Large intestine (tissue), 3 donors: ENCODE data around the gene TBC1D2. TPM values are rescaled to one million over a fixed set of nuclear protein-coding genes. Genes with fewer than 3 reads are reported as not detected.
"Not testable (repeated sequence)": the region's sequence is repeated elsewhere in the genome, so short reads cannot be mapped to it uniquely, and the experiment has no call there.

ENCODE experiments used
- DNase-seq, 2 donors: peaks; one replicate each; pipeline versions ENCODE4 v3.0.0 to v3.0.0-alpha.2; 2013
- H3K27ac ChIP-seq: one replicate; pipeline ENCODE4 v1.5.1; 2013; ENCODE audit warnings: low read length
- H3K27me3 ChIP-seq: 2 replicates; pipeline ENCODE4 v1.6.1; 2013; ENCODE audit warnings: low read length; ENCODE audit not compliant: control insufficient read depth, insufficient read depth
- H3K36me3 ChIP-seq: 2 replicates; pipeline ENCODE4 v1.6.1; 2013; ENCODE audit warnings: low read length; ENCODE audit not compliant: control insufficient read depth, insufficient read depth
- H3K4me1 ChIP-seq: one replicate; pipeline ENCODE4 v1.6.1; 2013; ENCODE audit warnings: low read length; ENCODE audit not compliant: control insufficient read depth, insufficient read depth
- H3K4me3 ChIP-seq: one replicate; pipeline ENCODE4 v1.5.1; 2013; ENCODE audit warnings: low read length
- H3K9me3 ChIP-seq: one replicate; pipeline ENCODE4 v1.6.1; 2013; ENCODE audit warnings: mild to moderate bottlenecking, low read depth, low read length, moderate library complexity; ENCODE audit not compliant: control insufficient read depth
- WGBS: methylation state at CpG from one replicate; pipeline ENCODE4 v1.1.5; 2013; ENCODE audit warnings: low lambda C conversion rate; ENCODE audit not compliant: insufficient coverage; 5-methylcytosine and 5-hydroxymethylcytosine counted together
- polyA plus RNA-seq: library from polyadenylated mRNA; unstranded; fragments of 120-200 nt; gene quantifications from one replicate; pipeline ENCODE4 v1.2.1, GENCODE V29; 2013

Gene TBC1D2
- polyA plus RNA-seq, 1 donor = 30.1 TPM

- Histone ChIP-seq H3K27me3 (peaks cover 4% of the 10 kb centered on the region), H3K4me1 (no peaks in the 10 kb centered on the region)
- WGBS = 90% methylated on average over 2 of the region's 10 CpGs
Measured at GRCh38 chr9:98276907-98277469, 21.5 kb upstream of the TBC1D2 start.

GRCh38 chr9:98275159-98275558 lies 19.7 kb upstream of the TBC1D2 start:
- Histone ChIP-seq H3K27ac (no peak overlapping the region), H3K36me3 (no peaks in the 10 kb centered on the region), H3K4me1 (no peaks in the 10 kb centered on the region), H3K4me3 (no peak overlapping the region), H3K9me3 (peaks cover 2% of the 10 kb centered on the region), H3K27me3 (peaks cover 4% of the 10 kb centered on the region)
- DNase-seq = no peak
- WGBS = 100% methylated on average over 1 of the region's 2 CpGs

More at GRCh38 chr9:98276907-98277469, 21.5 kb upstream of the TBC1D2 start:
- peaks cover 2% of the 10 kb centered on the region for H3K9me3 ChIP-seq
- no peaks in the 10 kb centered on the region for H3K36me3 ChIP-seq
- DNase-seq = no peak
- H3K27ac ChIP-seq = no peak overlapping the region
- no peak overlapping the region for H3K4me3 ChIP-seq

GRCh38 chr9:98272083-98272482 lies 16.6 kb upstream of the TBC1D2 start:
- Histone ChIP-seq H3K27me3 (no peaks in the 10 kb centered on the region), H3K4me1 (no peaks in the 10 kb centered on the region), H3K27ac (no peak overlapping the region), H3K36me3 (no peaks in the 10 kb centered on the region), H3K4me3 (no peak overlapping the region), H3K9me3 (no peaks in the 10 kb centered on the region)
- no peak for DNase-seq
- no CpG with 5 or more reads among the region's 3 CpGs for WGBS

GRCh38 chr9:98271479-98271878 lies 16.0 kb upstream of the TBC1D2 start:
- no peaks in the 10 kb centered on the region for H3K27me3 ChIP-seq
- DNase-seq = no peak
- H3K4me1 ChIP-seq = no peaks in the 10 kb centered on the region
- H3K36me3 ChIP-seq = no peaks in the 10 kb centered on the region
- H3K9me3 ChIP-seq = no peaks in the 10 kb centered on the region
- WGBS = no CpG with 5 or more reads among the region's 3 CpGs
- H3K27ac ChIP-seq = no peak overlapping the region
- no peak overlapping the region for H3K4me3 ChIP-seq

- not testable (repeated sequence) for H3K9me3 ChIP-seq, H3K4me3 ChIP-seq, H3K4me1 ChIP-seq, H3K36me3 ChIP-seq, H3K27ac ChIP-seq, DNase-seq, H3K27me3 ChIP-seq
- WGBS = no CpG with 5 or more reads among the region's 11 CpGs
Measured at GRCh38 chr9:98270284-98270683, 14.8 kb upstream of the TBC1D2 start.

- 46% methylated on average over 7 of the region's 10 CpGs for WGBS
- not testable (repeated sequence) for DNase-seq, H3K36me3 ChIP-seq, H3K4me3 ChIP-seq, H3K27me3 ChIP-seq, H3K4me1 ChIP-seq, H3K9me3 ChIP-seq, H3K27ac ChIP-seq
Measured at GRCh38 chr9:98269652-98270051, 14.2 kb upstream of the TBC1D2 start.

DNA sequence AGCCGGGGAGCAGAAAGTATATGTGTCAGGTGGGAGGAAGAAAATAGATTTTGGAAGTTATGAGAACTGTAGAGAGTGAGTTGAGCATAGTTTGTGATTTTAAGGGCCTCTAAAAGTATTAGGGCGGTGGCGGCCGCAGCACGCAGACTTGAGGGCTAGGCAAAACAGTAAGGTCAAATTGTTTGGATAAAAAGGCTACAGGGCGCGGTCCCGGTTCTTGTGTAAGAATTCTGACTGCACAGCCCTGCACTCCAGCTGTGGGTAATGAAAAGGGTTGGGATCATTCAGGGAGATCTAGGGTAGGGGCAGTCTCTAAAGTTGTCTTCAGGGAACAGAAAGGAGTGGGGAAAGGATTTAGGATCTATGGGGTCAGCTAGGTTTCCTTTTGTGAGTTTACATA lies 12.1 kb upstream of the TBC1D2 start:
- WGBS = no CpG with 5 or more reads among the region's 8 CpGs
- not testable (repeated sequence) for H3K27ac ChIP-seq, DNase-seq

GRCh38 chr9:98264516-98264915 lies 9.1 kb upstream of the TBC1D2 start:
- DNase-seq = no peak
- H3K36me3 ChIP-seq = no peaks in the 10 kb centered on the region
- H3K4me3 ChIP-seq = no peak overlapping the region
- no peak overlapping the region for H3K27ac ChIP-seq
- H3K9me3 ChIP-seq = no peaks in the 10 kb centered on the region
- H3K4me1 ChIP-seq = no peaks in the 10 kb centered on the region
- no CpG with 5 or more reads among the region's 2 CpGs for WGBS
- H3K27me3 ChIP-seq = no peaks in the 10 kb centered on the region

More for the DNA sequence above, 12.1 kb upstream of the TBC1D2 start:
- H3K4me1 ChIP-seq, H3K36me3 ChIP-seq, H3K9me3 ChIP-seq, H3K27me3 ChIP-seq, H3K4me3 ChIP-seq: not testable (repeated sequence)

GRCh38 chr9:98263482-98264357 lies 8.3 kb upstream of the TBC1D2 start:
- Histone ChIP-seq H3K4me1 (no peaks in the 10 kb centered on the region), H3K36me3 (no peaks in the 10 kb centered on the region), H3K27me3 (no peaks in the 10 kb centered on the region), H3K4me3 (no peak overlapping the region), H3K9me3 (no peaks in the 10 kb centered on the region), H3K27ac (no peak overlapping the region)
- WGBS = 54% methylated on average over 3 of the region's 8 CpGs
- peak; percentile 60 to 64 for DNase-seq

- no peak for DNase-seq
- Histone ChIP-seq H3K27me3 (no peaks in the 10 kb centered on the region), H3K36me3 (no peaks in the 10 kb centered on the region), H3K9me3 (no peaks in the 10 kb centered on the region), H3K27ac (no peak overlapping the region), H3K4me3 (no peak overlapping the region), H3K4me1 (no peaks in the 10 kb centered on the region)
- WGBS = no CpG with 5 or more reads among the region's 1 CpG
Measured at GRCh38 chr9:98263080-98263479, 7.6 kb upstream of the TBC1D2 start.
